NT2/D1 (cell line): ENCODE results near the gene THSD7A.

ENCODE experiments used
- DNase-seq: peaks from one replicate; pipeline ENCODE4 v3.0.0-alpha.2; 2011; ENCODE audit warnings: low read depth, low spot score
- H3K27me3 ChIP-seq: 2 replicates; pipeline ENCODE4 v1.6.0; 2011; ENCODE audit warnings: mild to moderate bottlenecking; ENCODE audit not compliant: insufficient read length, insufficient read depth
- H3K36me3 ChIP-seq: 2 replicates; pipeline ENCODE4 v1.6.1; 2011; ENCODE audit warnings: mild to moderate bottlenecking, low read length, mixed read lengths; ENCODE audit not compliant: insufficient read depth, insufficient read length
- H3K4me1 ChIP-seq: 2 replicates; pipeline ENCODE4 v1.5.1; 2011; ENCODE audit not compliant: insufficient read depth, insufficient read length
- H3K4me3 ChIP-seq: 2 replicates; pipeline ENCODE4 v1.5.1; 2011; ENCODE audit warnings: low read depth; ENCODE audit not compliant: insufficient read length
- H3K9ac ChIP-seq: 2 replicates; pipeline ENCODE4 v1.6.0; 2011; ENCODE audit warnings: low read depth; ENCODE audit not compliant: insufficient read length
- H3K9me3 ChIP-seq: 2 replicates; pipeline ENCODE4 v1.5.1; 2011; ENCODE audit warnings: mild to moderate bottlenecking, low read length; ENCODE audit not compliant: insufficient read depth
- SUZ12 ChIP-seq: IDR thresholded peaks from 2 replicates; pipeline ENCODE4 v1.6.1; 2011; ENCODE audit not compliant: insufficient read length, insufficient read depth; ENCODE audit errors: extremely low read depth
- YY1 ChIP-seq: IDR thresholded peaks from 2 replicates; pipeline ENCODE4 v1.6.1; 2011; ENCODE audit not compliant: insufficient read length, insufficient read depth
- ZNF274 ChIP-seq: IDR thresholded peaks from 2 replicates; pipeline ENCODE4 v1.6.1; 2011; ENCODE audit warnings: mild to moderate bottlenecking, low read depth, low read length

Gene THSD7A

DNA sequence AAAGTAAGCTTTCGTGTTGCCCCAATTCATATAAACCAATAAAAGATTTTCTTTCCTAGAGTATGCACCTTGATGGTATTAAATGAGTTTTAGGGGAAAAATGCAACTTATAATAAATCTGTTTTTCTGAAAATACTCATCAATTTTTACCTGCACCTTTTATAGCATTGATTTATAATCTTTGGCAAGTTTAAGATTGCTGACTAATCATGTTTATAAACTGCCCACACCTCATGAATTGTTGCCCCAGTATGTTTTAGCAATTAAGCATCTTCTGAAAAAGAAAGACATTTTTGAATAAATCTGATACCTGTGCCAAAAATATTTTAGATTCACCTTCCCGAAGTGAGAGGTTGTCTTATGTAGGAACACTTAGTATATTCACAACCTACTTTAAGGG, 420.0 kb downstream of the THSD7A start:
- Histone ChIP-seq H3K9me3 (peaks cover 20% of the 10 kb centered on the region; the same call in 1 of the 2 replicates), H3K4me3 (no peak overlapping the region), H3K27me3 (no peaks in the 10 kb centered on the region), H3K4me1 (no peaks in the 10 kb centered on the region), H3K36me3 (no peaks in the 10 kb centered on the region), H3K9ac (no peak overlapping the region)
- TF ChIP-seq ZNF274 (no peak), SUZ12 (no peak), YY1 (no peak)
- no peak for DNase-seq

DNA sequence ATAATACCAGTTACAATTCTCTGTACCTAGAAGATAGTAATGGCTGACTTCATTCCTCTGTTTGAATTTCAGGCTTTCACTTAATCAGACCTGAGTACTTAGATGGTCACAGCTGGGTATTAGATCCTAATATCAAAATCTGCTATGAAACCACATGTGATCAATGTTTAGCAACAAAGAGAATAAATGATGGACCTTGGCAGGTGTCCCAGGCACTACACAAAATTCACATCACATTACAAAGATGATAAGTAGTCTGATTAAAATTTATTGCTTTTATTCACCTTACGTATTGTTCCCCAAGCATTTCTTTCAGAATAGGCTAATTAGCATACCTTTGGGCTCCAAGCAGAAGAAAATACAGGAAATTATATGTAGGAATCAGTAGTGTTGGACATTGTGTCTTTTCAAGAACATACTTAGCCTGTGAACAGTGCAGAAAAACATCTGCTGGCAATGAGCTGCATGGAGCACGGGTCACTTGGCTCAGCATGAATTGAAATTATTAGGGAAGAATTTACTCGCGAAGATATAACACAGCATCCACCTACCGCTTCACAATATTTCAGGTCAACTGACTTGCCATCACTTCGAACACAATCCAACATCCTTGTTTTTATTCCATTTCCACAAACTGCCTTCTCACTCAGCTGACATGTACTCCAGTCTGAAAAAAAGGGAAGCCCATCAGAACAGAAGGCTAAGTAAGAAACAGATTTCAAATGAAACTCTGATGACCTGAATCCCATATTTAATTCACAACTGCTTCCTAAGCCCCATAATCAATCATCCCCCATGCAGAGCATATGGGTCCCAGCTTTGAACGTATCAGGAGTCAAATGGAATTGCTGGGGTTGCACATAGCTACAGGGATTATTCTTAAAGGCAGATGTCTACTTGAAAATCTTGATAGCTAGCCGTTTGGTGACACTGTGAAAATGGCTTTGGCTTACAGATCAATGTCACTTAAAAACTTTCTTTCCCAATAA, 421.0 kb downstream of the THSD7A start:
- DNase-seq = no peak
- Histone ChIP-seq H3K9me3 (peaks cover 20% of the 10 kb centered on the region; the same call in 1 of the 2 replicates), H3K27me3 (no peaks in the 10 kb centered on the region), H3K9ac (no peak overlapping the region), H3K4me3 (no peak overlapping the region), H3K4me1 (no peaks in the 10 kb centered on the region), H3K36me3 (no peaks in the 10 kb centered on the region)
- TF ChIP-seq YY1 = no peak
- TF ChIP-seq ZNF274 = no peak
- TF ChIP-seq SUZ12 = no peak

GRCh38 chr7:11404355-11404754, 427.6 kb downstream of the THSD7A start:
- Histone ChIP-seq H3K4me1 (no peaks in the 10 kb centered on the region), H3K27me3 (no peaks in the 10 kb centered on the region), H3K9me3 (no peaks in the 10 kb centered on the region), H3K4me3 (no peak overlapping the region), H3K9ac (no peak overlapping the region), H3K36me3 (no peaks in the 10 kb centered on the region)
- DNase-seq = no peak
- TF ChIP-seq SUZ12 (no peak), ZNF274 (no peak), YY1 (no peak)

- Histone ChIP-seq H3K9ac (no peak overlapping the region), H3K36me3 (no peaks in the 10 kb centered on the region), H3K4me3 (no peak overlapping the region), H3K4me1 (no peaks in the 10 kb centered on the region), H3K9me3 (no peaks in the 10 kb centered on the region), H3K27me3 (no peaks in the 10 kb centered on the region)
- no peak for DNase-seq
- no peak for TF ChIP-seq ZNF274
- no peak for TF ChIP-seq SUZ12
- no peak for TF ChIP-seq YY1
These were observed 428.2 kb downstream of the THSD7A start for GRCh38 chr7:11403781-11404180.

GRCh38 chr7:11394438-11394837, 437.6 kb downstream of the THSD7A start:
- no peaks in the 10 kb centered on the region for H3K36me3 ChIP-seq
- no peak for DNase-seq
- H3K4me1 ChIP-seq = peaks cover 3% of the 10 kb centered on the region
- H3K27me3 ChIP-seq = no peaks in the 10 kb centered on the region
- H3K9ac ChIP-seq = no peak overlapping the region
- H3K9me3 ChIP-seq = 0 out of 2 replicates have a peak, but pooled peaks cover 6% of the 10 kb centered on the region
- TF ChIP-seq ZNF274 (no peak), YY1 (no peak), SUZ12 (no peak)
- H3K4me3 ChIP-seq = no peak overlapping the region

DNA sequence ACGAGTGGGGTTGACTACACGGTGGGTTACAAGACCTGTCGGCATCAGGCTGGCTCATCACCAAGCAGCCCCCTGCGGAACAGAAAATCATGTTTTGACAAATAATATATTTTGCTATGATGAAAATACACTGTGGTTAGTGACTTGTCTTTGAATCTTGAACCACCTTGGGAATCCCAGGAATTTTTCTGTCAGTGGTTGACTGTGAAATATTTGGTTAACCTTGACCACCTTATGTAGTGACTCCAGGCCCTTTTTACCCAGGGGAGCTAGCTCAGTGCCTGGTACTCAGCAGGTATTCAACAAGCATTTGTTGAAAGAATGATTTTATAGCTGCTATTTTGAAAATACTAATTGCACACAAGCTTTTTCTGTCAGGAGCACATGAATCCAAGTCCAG, 452.4 kb downstream of the THSD7A start:
- H3K4me3 ChIP-seq = no peak overlapping the region
- no peaks in the 10 kb centered on the region for H3K27me3 ChIP-seq
- no peak for DNase-seq
- no peaks in the 10 kb centered on the region for H3K4me1 ChIP-seq
- H3K9me3 ChIP-seq = no peaks in the 10 kb centered on the region
- TF ChIP-seq YY1 = no peak
- TF ChIP-seq SUZ12 = no peak
- no peak for TF ChIP-seq ZNF274
- no peak overlapping the region for H3K9ac ChIP-seq
- H3K36me3 ChIP-seq = no peaks in the 10 kb centered on the region

GRCh38 chr7:11376529-11376928, 455.5 kb downstream of the THSD7A start:
- DNase-seq = no peak
- H3K27me3 ChIP-seq = no peaks in the 10 kb centered on the region
- no peak overlapping the region for H3K9ac ChIP-seq
- H3K4me3 ChIP-seq = no peak overlapping the region
- H3K9me3 ChIP-seq = no peaks in the 10 kb centered on the region
- no peak for TF ChIP-seq SUZ12
- no peak for TF ChIP-seq ZNF274
- H3K36me3 ChIP-seq = no peaks in the 10 kb centered on the region
- H3K4me1 ChIP-seq = no peaks in the 10 kb centered on the region
